HG03039 (cell line): ENCODE measurements around the gene BCL7A.

Experiments used
- ATAC-seq: cut with Tn5 transposase; IDR thresholded peaks from one replicate; pipeline ENCODE4 v1.9.1; 2021; ENCODE audit warnings: mild to moderate bottlenecking, moderate library complexity; ENCODE audit not compliant: unreplicated experiment

BCL7A gene

GRCh38 chr12:121996945-121997612 lies 24.6 kb upstream of the BCL7A start:
- ATAC-seq, result no peak

- no peak for ATAC-seq
Observed at GRCh38 chr12:122001466-122002209, 20.0 kb upstream of the BCL7A start.

GRCh38 chr12:122003651-122004611 lies 17.8 kb upstream of the BCL7A start:
- no peak for ATAC-seq

- ATAC-seq, result no peak
Observed at GRCh38 chr12:122004633-122005071, 17.0 kb upstream of the BCL7A start.

- no peak for ATAC-seq
Observed at GRCh38 chr12:122005252-122005776, 16.4 kb upstream of the BCL7A start.

GRCh38 chr12:122006186-122006926 lies 15.3 kb upstream of the BCL7A start:
- ATAC-seq, result no peak

- no peak for ATAC-seq
Observed at GRCh38 chr12:122009741-122010140, 11.9 kb upstream of the BCL7A start.

- ATAC-seq, result no peak
Observed at GRCh38 chr12:122012184-122012583, 9.5 kb upstream of the BCL7A start.

- no peak for ATAC-seq
Observed at GRCh38 chr12:122013136-122013535, 8.5 kb upstream of the BCL7A start.

GRCh38 chr12:122013791-122014590 lies 7.7 kb upstream of the BCL7A start:
- ATAC-seq, result no peak

- no peak for ATAC-seq
Observed at GRCh38 chr12:122014781-122015180, 6.9 kb upstream of the BCL7A start.

GRCh38 chr12:122018457-122018856 lies 3.2 kb upstream of the BCL7A start:
- no peak for ATAC-seq

GRCh38 chr12:122018937-122019336 lies 2.7 kb upstream of the BCL7A start:
- no peak for ATAC-seq

GRCh38 chr12:122020795-122021192 lies 890 bp upstream of the BCL7A start:
- ATAC-seq, result no peak

GRCh38 chr12:122021193-122021821 lies 377 bp upstream of the BCL7A start:
- no peak for ATAC-seq

- ATAC-seq, result no peak
Observed at GRCh38 chr12:122022393-122023338, 982 bp downstream of the BCL7A start.

GRCh38 chr12:122023339-122024131 lies 1.9 kb downstream of the BCL7A start:
- ATAC-seq, result no peak
